HG03442 (cell line): ENCODE measurements around the gene DCP1A.
"Not testable (repeated sequence)": the region's sequence is repeated elsewhere in the genome, so short reads cannot be mapped to it uniquely, and the experiment has no call there.

Experiments
- ATAC-seq: cut with Tn5 transposase; IDR thresholded peaks from one replicate; pipeline ENCODE4 v1.9.1; 2021; ENCODE audit warnings: mild to moderate bottlenecking, moderate library complexity; ENCODE audit not compliant: unreplicated experiment

The DCP1A gene

GRCh38 chr3:53269193-53269592 is 78.2 kb downstream of the DCP1A start:
- not testable (repeated sequence) for ATAC-seq

GRCh38 chr3:53267766-53268165 is 79.6 kb downstream of the DCP1A start:
- ATAC-seq: no peak

GRCh38 chr3:53264718-53265117 is 82.6 kb downstream of the DCP1A start:
- no peak for ATAC-seq

GRCh38 chr3:53263907-53264306 is 83.4 kb downstream of the DCP1A start:
- ATAC-seq: no peak

- ATAC-seq: no peak
Measured at GRCh38 chr3:53261712-53262111, 85.6 kb downstream of the DCP1A start.

- no peak for ATAC-seq
Measured at GRCh38 chr3:53260286-53260785, 87.0 kb downstream of the DCP1A start.

GRCh38 chr3:53259427-53260259 is 87.7 kb downstream of the DCP1A start:
- ATAC-seq: no peak

- no peak for ATAC-seq
Measured at GRCh38 chr3:53258600-53259426, 88.5 kb downstream of the DCP1A start.

GRCh38 chr3:53257465-53257864 is 89.9 kb downstream of the DCP1A start:
- ATAC-seq: no peak

GRCh38 chr3:53256704-53257055 is 90.7 kb downstream of the DCP1A start:
- no peak for ATAC-seq

- ATAC-seq: peak; percentile 59
Measured at GRCh38 chr3:53255775-53256703, 91.3 kb downstream of the DCP1A start, which contains the start of gene TKT. TKT (minus strand) TSS chr3:53256022; CDS start chr3:53255942, 80 bp downstream.

GRCh38 chr3:53255423-53255774 is 91.9 kb downstream of the DCP1A start:
- peak; percentile 35 for ATAC-seq

- ATAC-seq: peak; percentile 36
Measured at GRCh38 chr3:53254509-53255422, 92.6 kb downstream of the DCP1A start.

GRCh38 chr3:53253707-53254508 is 93.4 kb downstream of the DCP1A start:
- ATAC-seq: no peak

- not testable (repeated sequence) for ATAC-seq
Measured at GRCh38 chr3:53252947-53253322, 94.4 kb downstream of the DCP1A start.

- no peak for ATAC-seq
Measured at GRCh38 chr3:53252096-53252946, 95.0 kb downstream of the DCP1A start.

- ATAC-seq: no peak
Measured at GRCh38 chr3:53250881-53251605, 96.3 kb downstream of the DCP1A start.
